T-helper 1 cell treated with Interleukin-12 subunit alpha and Interleukin-12 subunit beta and Interleukin-4 antibody, amounts not matched to agents 30 ng/mL and 1 ng/mL, for 36 hours (primary cell): ENCODE data around the gene LIMS4. TPM values are rescaled to one million over a fixed set of nuclear protein-coding genes. Genes with fewer than 3 reads are reported as not detected.
"Not testable (repeated sequence)": the region's sequence is repeated elsewhere in the genome, so short reads cannot be mapped to it uniquely, and the experiment has no call there.

ENCODE experiments used
- intact Hi-C: fragments of 100-400 bp; cut with micrococcal nuclease; formaldehyde crosslinking; loops from one replicate; pipeline ENCODE4 v1.15.1; 2024
- total RNA-seq: library from RNA; stranded (reverse); gene quantifications from 2 replicates; pipeline ENCODE4 v1.2.3, GENCODE V29; 2022

Gene LIMS4, protein sequence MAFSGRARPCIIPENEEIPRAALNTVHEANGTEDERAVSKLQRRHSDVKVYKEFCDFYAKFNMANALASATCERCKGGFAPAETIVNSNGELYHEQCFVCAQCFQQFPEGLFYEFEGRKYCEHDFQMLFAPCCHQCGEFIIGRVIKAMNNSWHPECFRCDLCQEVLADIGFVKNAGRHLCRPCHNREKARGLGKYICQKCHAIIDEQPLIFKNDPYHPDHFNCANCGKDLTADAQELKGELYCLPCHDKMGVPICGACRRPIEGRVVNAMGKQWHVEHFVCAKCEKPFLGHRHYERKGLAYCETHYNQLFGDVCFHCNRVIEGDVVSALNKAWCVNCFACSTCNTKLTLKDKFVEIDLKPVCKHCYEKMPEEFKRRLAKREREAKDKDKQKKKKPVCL
- 0.42 and 0.59 TPM in 2 replicates for total RNA-seq

DNA sequence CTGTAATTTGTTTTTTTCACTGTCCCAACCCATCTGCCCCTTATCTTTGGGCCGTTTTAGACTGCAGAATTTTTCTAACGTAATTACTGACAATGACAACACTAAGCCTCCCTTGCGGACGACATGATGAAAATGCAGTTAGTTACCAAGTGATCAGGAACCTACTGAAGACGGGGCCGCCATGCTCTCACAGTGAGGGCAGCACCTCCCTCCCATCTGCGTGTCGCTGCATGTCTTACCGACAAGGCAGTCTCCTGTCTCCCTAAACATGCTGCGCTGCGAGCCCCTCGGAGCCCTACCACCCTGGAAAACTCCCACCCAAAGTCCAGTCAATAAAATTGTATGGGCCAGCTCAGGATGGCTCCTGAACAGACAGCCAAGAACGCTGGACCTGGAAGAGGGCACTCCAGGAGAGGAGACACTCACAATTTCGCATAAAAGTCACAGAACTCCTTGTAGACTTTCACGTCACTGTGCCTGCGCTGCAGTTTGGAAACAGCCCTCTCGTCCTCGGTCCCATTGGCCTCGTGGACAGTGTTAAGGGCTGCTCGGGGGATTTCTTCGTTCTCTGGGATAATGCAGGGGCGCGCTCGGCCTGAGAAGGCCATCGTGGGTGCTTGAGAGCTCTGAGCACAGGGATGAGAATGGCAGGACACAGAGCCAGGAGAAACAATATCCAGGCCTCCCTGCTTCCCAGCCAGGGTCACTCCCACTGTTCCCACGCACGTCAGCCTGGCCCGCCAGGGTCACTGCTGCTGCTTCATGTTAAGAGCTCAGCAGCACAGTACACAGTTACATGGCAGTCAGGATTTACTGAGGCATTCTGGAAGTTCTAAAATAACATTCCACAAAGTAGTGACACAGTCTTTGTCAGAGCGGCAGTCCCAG, at the start of gene LIMS4:
Gene LIMS4 (minus strand): TSS at position 646 of the 888 bp plus-strand sequence. CDS start 38 bp downstream, at position 608.
- intact Hi-C loops = not testable (repeated sequence)

DNA sequence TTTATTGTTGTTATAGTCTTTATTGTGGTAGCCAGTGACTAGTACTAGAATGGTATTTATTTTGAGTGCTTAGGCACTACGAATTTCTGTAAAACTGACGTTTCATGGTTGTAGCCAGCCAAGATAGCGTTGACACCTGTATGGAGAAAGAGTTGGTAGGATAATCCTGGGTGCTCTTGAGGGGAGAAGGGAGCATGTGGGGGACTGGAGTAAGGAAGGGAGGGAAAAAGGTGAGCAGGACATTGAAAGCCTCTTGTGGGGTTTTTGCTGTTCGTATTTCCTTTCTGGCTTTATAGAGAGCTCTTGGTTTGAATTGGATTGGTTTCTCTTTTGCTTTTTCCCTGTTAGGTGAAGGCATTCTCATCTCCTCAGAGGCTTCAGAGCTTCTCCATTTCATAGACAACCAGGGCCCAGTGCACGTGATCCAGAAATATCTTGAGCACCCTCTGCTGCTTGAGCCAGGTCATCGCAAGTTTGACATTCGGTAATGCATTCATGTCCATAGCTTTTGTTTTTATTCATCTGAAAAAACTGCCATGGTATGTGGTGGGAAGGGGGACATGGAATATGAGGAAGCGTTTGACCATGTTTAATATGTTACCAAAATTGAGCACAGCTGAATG, 27.2 kb upstream of the LIMS4 start:
- intact Hi-C loops = not testable (repeated sequence)

DNA sequence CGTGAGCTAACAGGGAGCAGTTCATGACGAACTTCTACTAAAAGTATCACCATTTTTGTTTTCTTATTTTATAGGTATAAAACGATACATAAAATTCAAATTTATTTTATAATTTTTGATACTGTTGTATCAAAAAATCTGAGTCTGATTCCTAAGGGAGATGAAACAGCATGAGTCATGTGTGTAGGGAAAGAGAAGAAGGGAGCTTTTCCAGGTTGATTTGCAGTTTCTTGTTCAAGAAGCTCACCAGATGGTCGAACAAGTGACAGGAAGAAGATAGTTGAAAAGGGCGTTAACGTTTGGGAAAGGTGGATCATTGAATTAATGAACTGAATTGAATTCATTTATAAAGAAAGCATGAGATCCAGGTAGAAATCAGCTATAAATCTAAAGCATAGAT, 23.4 kb upstream of the LIMS4 start:
- intact Hi-C loops = not testable (repeated sequence)

DNA sequence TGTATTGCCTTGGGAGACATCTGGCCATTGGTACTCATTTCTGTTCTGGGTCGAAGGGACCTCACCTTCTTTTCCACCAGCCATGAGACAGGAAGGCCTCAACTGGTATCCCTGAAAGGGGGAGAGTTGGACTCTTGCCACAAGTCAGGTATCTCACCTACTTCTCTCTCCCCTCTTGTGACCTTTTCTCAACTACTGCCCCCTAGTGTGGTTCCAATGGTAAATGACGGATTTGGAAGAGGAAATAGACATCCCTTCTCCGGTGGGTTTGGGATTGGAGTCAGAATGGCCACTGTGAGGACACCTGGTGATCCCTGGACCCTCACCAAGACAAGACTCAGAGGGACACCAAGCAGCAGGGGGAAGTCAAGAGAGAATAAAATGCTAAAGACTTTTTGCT, 21.9 kb upstream of the LIMS4 start:
- intact Hi-C loops = not testable (repeated sequence)

DNA sequence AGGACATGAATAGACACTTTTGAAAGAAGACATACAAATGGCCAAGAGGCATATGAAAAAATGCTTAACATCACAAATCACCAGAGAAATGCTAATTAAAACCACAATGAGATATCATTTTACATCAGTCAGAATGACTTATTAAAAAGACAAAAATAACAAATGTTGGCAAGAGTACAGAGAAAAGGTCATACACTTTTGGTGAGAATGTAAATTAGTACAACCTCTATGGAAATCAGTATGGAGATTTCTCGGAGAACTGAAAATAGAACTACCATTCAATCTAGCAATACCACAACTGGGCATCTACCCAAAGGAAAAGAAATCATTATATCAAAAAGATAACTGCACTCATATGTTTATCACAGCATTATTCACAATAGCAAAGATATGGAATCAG, 16.4 kb upstream of the LIMS4 start:
- intact Hi-C loops = not testable (repeated sequence)

DNA sequence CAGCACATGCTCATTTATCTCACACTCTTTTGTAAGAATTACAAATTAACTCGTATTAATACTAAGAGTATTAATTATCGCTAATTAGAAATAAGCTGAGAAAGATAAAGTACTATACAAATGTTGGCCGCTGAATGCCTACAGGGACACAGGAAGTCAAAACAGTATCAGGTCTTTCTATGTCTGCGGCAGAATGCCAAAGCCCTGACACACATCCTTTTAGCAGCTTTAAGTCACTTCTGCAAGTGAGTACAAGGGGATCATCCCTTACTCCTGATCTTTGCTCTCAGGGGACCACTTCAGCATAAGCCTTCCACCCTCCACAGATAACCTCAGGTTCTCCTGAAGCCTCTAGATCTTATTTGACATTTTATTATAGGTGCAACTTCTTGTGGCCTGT, 10.1 kb upstream of the LIMS4 start:
- intact Hi-C loops = not testable (repeated sequence)

GRCh38 chr2:110481200-110481599, 8.6 kb upstream of the LIMS4 start:
- intact Hi-C loops = not testable (repeated sequence)

- intact Hi-C loops = not testable (repeated sequence)
These were observed 7.5 kb upstream of the LIMS4 start for GRCh38 chr2:110480084-110480483.

DNA sequence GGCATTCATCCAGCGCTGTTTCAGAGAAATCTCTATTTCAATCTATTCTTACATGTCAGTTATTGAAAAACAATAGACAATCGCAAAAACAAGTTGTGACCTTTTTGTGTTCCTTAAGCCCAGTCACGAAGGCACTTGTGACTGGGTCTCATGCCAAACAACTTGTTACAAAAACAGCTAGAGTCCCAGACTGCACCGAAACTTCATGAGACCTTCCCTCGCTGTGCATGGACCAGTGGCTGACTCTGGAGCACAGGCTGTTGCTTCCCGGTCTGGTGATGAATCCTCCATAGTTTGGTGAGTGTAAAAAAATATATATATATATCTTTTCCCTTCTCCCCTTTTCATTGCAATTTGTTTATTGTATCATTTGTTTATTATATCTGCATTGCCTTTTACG, 4.8 kb upstream of the LIMS4 start:
- intact Hi-C loops = not testable (repeated sequence)

DNA sequence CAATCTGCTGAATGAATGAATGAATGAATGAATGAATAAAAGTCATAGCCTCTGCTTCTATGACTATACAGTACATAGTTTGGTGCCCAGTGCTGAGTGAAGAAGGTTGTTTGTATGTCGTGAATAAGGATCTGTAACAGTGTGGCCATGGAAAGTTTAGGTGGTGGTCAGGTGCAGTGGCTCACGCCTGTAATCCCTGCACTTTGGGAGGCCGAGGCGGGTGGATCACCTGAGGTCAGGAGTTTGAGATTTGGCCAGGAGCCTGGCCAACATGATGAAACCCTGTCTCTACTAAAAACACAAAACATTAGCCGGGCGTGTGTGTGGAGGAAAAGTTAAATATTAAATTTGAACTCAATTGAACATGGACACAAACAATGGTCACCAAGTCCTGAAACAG, 4.3 kb upstream of the LIMS4 start:
- intact Hi-C loops = not testable (repeated sequence)

DNA sequence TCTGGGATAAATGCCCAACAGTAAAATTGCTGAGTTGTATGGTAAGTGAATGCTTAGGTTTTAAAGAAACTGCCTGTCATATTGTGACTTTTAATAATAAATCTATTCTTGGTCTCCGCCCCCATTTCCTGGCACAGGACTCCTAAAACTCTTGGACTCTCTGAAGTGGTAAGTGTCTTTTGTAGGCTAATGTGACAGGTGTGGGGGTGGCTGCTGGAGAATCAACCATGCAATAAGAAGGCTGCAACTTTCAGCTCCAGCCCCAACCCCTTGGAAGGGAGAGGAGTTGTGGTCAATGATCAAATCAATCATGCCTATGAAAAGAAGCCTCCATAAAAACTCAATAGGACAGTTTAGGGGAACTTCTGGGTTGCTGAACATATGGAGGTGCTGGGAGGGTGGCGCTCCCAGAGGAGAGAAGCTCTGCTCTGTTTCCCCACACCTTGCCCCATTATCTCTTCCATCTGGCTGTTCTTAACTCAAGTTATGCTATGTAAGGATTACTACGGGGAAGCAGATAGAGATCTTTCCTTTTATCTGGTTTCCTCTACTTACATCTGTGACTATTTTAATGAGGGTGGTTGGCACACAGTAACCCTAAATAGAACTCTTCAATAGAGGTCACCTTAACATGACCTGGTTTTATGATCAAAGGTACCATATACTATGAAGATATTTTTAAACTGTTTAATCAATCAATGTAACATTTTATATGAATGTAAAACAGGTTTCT, 3.2 kb upstream of the LIMS4 start:
- intact Hi-C loops = not testable (repeated sequence)

DNA sequence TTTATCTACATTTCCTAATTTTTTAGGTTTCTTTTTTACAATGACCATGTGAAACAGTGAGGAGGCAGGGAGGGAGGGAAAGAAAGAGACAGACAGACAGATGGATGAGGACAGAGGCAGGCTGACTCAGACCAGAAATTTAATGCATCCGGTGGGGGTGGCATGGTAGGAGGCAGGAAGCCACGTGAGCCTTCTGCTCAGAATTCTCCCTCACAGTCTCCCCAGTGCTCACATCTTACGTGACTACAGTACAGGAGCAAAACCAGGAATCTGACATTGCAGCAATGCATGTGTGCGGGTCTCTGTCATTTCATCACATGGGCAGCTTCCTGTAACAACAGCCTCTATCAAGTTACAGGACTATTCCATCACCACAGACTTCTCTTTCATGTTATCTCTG, 2.3 kb upstream of the LIMS4 start:
- intact Hi-C loops = not testable (repeated sequence)

- intact Hi-C loops = not testable (repeated sequence)
These were observed 393 bp upstream of the LIMS4 start for GRCh38 chr2:110473059-110473358.

DNA sequence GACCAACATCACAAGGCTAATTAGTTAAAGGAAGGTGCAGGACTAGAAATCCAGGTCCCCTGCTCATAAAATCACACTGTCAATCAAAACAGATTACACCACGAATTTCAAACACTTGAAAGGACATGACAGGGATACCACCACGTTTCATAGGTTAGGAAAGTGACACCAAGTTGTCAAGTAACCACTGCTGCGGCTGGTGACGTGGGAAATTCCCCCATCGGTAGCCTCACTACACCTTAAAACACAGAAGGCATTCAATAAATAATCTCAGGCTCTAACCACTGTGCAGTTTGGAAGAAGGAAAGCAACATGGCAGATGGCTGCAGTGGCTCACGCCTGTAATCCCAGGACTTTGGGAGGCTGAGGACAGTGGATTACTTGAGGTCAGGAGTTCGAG, 3.7 kb downstream of the LIMS4 start:
- intact Hi-C loops = not testable (repeated sequence)

GRCh38 chr2:110465312-110465711, 7.3 kb downstream of the LIMS4 start:
- intact Hi-C loops = not testable (repeated sequence)

DNA sequence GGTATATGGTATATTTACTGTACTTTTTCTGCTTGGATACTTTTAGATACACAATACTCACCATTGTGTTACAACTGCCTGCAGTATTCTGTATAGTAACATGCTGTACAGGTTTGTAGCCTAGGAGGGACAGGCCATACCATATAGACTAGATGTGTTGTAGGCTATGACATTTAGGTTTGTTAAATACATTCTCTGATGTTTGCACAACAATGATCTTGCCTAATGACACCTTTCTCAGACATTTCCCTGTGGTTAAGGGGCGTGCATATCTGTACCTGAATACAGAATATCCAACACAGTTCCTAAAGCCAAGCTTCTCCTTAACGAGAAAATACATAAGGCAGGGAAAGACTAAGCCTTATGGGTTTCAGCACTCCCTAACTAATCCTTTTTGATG, 10.2 kb downstream of the LIMS4 start:
- intact Hi-C loops = not testable (repeated sequence)

- intact Hi-C loops = not testable (repeated sequence)
These were observed 12.3 kb downstream of the LIMS4 start for GRCh38 chr2:110460318-110460717.

GRCh38 chr2:110457214-110457590, 15.4 kb downstream of the LIMS4 start:
- intact Hi-C loops = not testable (repeated sequence)

- intact Hi-C loops = not testable (repeated sequence)
These were observed 16.1 kb downstream of the LIMS4 start for GRCh38 chr2:110456291-110457213.

- intact Hi-C loops = not testable (repeated sequence)
These were observed 17.4 kb downstream of the LIMS4 start for GRCh38 chr2:110455080-110455670.
